GM12873 (cell line): ENCODE data around the gene DNM1L.
A peak's percentile ranks its signal among the peaks of the same experiment; 100 is the strongest.

Experiments
- CTCF ChIP-seq: IDR thresholded peaks from 2 replicates; pipeline ENCODE4 v1.5.1; 2012; ENCODE audit warnings: low read depth, mild to moderate bottlenecking, moderate library complexity, low read length, control low read depth; ENCODE audit not compliant: insufficient read depth; ENCODE audit errors: missing control alignments

The DNM1L gene

GRCh38 chr12:32739279-32739678 is 60.2 kb downstream of the DNM1L start:
- no peak for TF ChIP-seq CTCF

GRCh38 chr12:32742133-32742532 is 63.0 kb downstream of the DNM1L start:
- TF ChIP-seq CTCF: no peak

- no peak for TF ChIP-seq CTCF
Measured at GRCh38 chr12:32743264-32743663, 64.2 kb downstream of the DNM1L start.

- TF ChIP-seq CTCF: no peak
Measured at GRCh38 chr12:32753605-32754004, 74.5 kb downstream of the DNM1L start.

GRCh38 chr12:32754111-32754510 is 75.0 kb downstream of the DNM1L start:
- TF ChIP-seq CTCF: no peak

GRCh38 chr12:32755051-32755653 is 76.1 kb downstream of the DNM1L start:
- TF ChIP-seq CTCF: peak; percentile 99

GRCh38 chr12:32755654-32756475 is 76.8 kb downstream of the DNM1L start, which contains the start of gene YARS2:
TSS of gene YARS2 (minus strand) at chr12:32755897. CDS start at chr12:32755874, 23 bp downstream.
- peak; percentile 77 for TF ChIP-seq CTCF
